Mesodermal cell (in vitro differentiated cells): ENCODE results near the gene PRR15L.

ENCODE experiments used
- H3K27ac ChIP-seq: 2 replicates; pipeline ENCODE4 v1.7.0; 2013; ENCODE audit warnings: mild to moderate bottlenecking, low read depth, low read length, moderate library complexity; ENCODE audit not compliant: severe bottlenecking
- H3K36me3 ChIP-seq: 2 replicates; pipeline ENCODE4 v1.7.1; 2013; ENCODE audit warnings: mild to moderate bottlenecking, low read length, moderate library complexity; ENCODE audit not compliant: control insufficient read depth, insufficient read depth
- H3K4me1 ChIP-seq: one replicate; pipeline ENCODE4 v1.7.1; 2013; ENCODE audit warnings: mild to moderate bottlenecking, low read length; ENCODE audit not compliant: insufficient read depth, control insufficient read depth, poor library complexity, severe bottlenecking
- H3K4me3 ChIP-seq: 2 replicates; pipeline ENCODE4 v1.7.0; 2013; ENCODE audit warnings: low read length, control low read depth, mild to moderate bottlenecking; ENCODE audit not compliant: insufficient read depth, poor library complexity, severe bottlenecking; ENCODE audit errors: extremely low read depth
- H3K9me3 ChIP-seq: 2 replicates; pipeline ENCODE4 v1.7.1; 2013; ENCODE audit warnings: mild to moderate bottlenecking, low read length, moderate library complexity; ENCODE audit not compliant: control insufficient read depth
- WGBS, 2 experiments: methylation state at CpG; one replicate each; pipeline ENCODE4 v1.1.5; 2013; ENCODE audit warnings: missing lambda C conversion rate in 2 of 2; ENCODE audit not compliant: insufficient coverage in 2 of 2; 5-methylcytosine and 5-hydroxymethylcytosine counted together

PRR15L gene

GRCh38 chr17:47918006-47918405, 39.7 kb downstream of the PRR15L start:
- no CpG with 5 or more reads among the region's 2 CpGs for WGBS, 2 experiments
- Histone ChIP-seq H3K27ac (no peak overlapping the region), H3K9me3 (no peaks in the 10 kb centered on the region), H3K4me1 (no peaks in the 10 kb centered on the region), H3K36me3 (peaks cover 36% of the 10 kb centered on the region), H3K4me3 (no peak overlapping the region)

DNA sequence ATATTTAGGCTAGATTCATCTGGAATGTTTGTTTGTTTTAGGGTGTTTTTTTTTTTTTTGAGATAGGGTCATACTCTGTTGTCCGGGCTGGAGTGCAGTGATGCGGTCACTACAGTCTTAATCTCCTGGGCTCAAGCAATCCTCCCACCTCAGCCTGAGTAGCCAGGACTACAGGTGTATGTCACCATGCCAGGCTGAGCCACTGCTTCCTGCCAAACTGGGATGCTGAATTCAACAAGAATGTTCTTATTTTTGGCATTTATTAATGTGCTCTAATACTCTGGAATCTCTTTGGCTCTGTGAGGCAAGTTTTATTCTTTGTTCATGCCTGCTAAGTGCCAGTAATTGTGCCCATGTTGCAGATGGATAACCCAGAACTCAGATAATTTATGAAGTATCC, 40.1 kb downstream of the PRR15L start:
- H3K36me3 ChIP-seq: peaks cover 34% of the 10 kb centered on the region
- WGBS, 2 experiments: 94% methylated on average over 2 of the region's 2 CpGs; no CpG with 5 or more reads in 1 of the 2 experiments
- H3K27ac ChIP-seq: no peak overlapping the region
- H3K4me1 ChIP-seq: no peaks in the 10 kb centered on the region
- H3K4me3 ChIP-seq: no peak overlapping the region
- no peaks in the 10 kb centered on the region for H3K9me3 ChIP-seq

DNA sequence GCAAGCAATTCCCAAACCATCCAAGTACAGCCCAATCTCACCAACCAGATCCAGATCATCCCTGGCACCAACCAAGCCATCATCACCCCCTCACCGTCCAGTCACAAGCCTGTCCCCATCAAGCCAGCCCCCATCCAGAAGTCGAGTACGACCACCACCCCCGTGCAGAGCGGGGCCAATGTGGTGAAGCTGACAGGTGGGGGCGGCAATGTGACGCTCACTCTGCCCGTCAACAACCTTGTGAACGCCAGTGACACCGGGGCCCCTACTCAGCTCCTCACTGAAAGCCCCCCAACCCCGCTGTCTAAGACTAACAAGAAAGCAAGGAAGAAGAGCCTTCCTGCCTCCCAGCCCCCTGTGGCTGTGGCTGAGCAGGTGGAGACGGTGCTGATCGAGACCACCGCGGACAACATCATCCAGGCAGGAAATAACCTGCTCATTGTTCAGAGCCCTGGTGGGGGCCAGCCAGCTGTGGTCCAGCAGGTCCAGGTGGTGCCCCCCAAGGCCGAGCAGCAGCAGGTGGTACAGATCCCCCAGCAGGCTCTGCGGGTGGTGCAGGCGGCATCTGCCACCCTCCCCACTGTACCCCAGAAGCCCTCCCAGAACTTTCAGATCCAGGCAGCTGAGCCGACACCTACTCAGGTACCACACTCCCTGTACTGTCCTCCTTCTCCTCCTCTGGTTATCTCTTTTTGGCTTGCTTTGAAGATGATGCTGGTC, 41.0 kb downstream of the PRR15L start:
- H3K4me1 ChIP-seq: no peaks in the 10 kb centered on the region
- WGBS, 2 experiments: 79 to 97% methylated on average over 8 to 12 of the region's 19 CpGs
- peaks cover 28% of the 10 kb centered on the region for H3K36me3 ChIP-seq
- no peak overlapping the region for H3K4me3 ChIP-seq
- no peaks in the 10 kb centered on the region for H3K9me3 ChIP-seq
- no peak overlapping the region for H3K27ac ChIP-seq

- H3K36me3 ChIP-seq: peaks cover 25% of the 10 kb centered on the region
- 98 to 100% methylated on average over 7 to 10 of the region's 12 CpGs for WGBS, 2 experiments
- H3K27ac ChIP-seq: no peak overlapping the region
Observed at GRCh38 chr17:47915776-47916398, 41.8 kb downstream of the PRR15L start.

GRCh38 chr17:47914306-47914948, 43.3 kb downstream of the PRR15L start:
- Histone ChIP-seq H3K36me3 (peaks cover 25% of the 10 kb centered on the region), H3K27ac (no peak overlapping the region), H3K9me3 (no peaks in the 10 kb centered on the region), H3K4me3 (no peak overlapping the region), H3K4me1 (no peaks in the 10 kb centered on the region)
- WGBS, 2 experiments: 87 to 93% methylated on average over 3 to 4 of the region's 4 CpGs

More at GRCh38 chr17:47915776-47916398, 41.8 kb downstream of the PRR15L start:
- H3K4me1 ChIP-seq: no peaks in the 10 kb centered on the region
- no peak overlapping the region for H3K4me3 ChIP-seq
- no peaks in the 10 kb centered on the region for H3K9me3 ChIP-seq

DNA sequence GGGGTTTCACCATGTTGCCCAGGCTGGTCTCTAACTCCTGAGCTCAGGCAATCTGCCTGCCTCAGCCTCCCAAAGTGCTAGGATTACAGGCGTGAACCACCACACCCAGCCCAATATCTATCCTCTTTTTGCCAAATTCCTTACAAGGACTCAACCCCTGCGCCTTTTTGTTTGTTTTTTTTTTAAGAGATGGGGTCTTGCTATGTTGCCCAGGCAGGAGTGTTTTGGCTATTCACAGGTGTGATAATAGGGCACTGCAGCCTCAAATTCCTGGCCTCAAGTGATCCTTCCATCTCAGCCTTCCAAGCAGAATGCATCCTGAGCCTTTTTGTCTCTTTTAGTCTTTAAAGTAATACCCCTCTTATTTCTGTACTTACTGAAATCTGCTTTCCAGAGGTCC, 44.6 kb downstream of the PRR15L start:
- Histone ChIP-seq H3K4me1 (no peaks in the 10 kb centered on the region), H3K27ac (no peak overlapping the region), H3K36me3 (peaks cover 21% of the 10 kb centered on the region), H3K9me3 (no peaks in the 10 kb centered on the region), H3K4me3 (no peak overlapping the region)
- WGBS, 2 experiments: no CpG with 5 or more reads among the region's 2 CpGs

GRCh38 chr17:47907932-47908562, 49.6 kb downstream of the PRR15L start:
- H3K36me3 ChIP-seq: no peaks in the 10 kb centered on the region
- H3K4me3 ChIP-seq: no peak overlapping the region
- WGBS, 2 experiments: 92 to 100% methylated on average over 2 to 6 of the region's 8 CpGs
- no peaks in the 10 kb centered on the region for H3K4me1 ChIP-seq
- no peak overlapping the region for H3K27ac ChIP-seq
- no peaks in the 10 kb centered on the region for H3K9me3 ChIP-seq

- Histone ChIP-seq H3K36me3 (peaks cover 3% of the 10 kb centered on the region), H3K27ac (no peak overlapping the region), H3K9me3 (no peaks in the 10 kb centered on the region), H3K4me3 (no peak overlapping the region), H3K4me1 (peaks cover 4% of the 10 kb centered on the region)
- WGBS, 2 experiments: 92 to 100% methylated on average over 3 of the region's 3 CpGs
Observed at GRCh38 chr17:47906443-47906842, 51.2 kb downstream of the PRR15L start.

- H3K27ac ChIP-seq: peak overlapping the region; percentile 41
- peaks cover 4% of the 10 kb centered on the region for H3K4me1 ChIP-seq
- H3K4me3 ChIP-seq: no peak overlapping the region
- H3K9me3 ChIP-seq: no peaks in the 10 kb centered on the region
- WGBS, 2 experiments: 84 to 88% methylated on average over 8 of the region's 8 CpGs
- H3K36me3 ChIP-seq: peaks cover 3% of the 10 kb centered on the region
Observed at GRCh38 chr17:47905221-47905733, 52.4 kb downstream of the PRR15L start.

GRCh38 chr17:47902039-47902744, 55.5 kb downstream of the PRR15L start:
- H3K4me3 ChIP-seq: no peak overlapping the region
- no peaks in the 10 kb centered on the region for H3K9me3 ChIP-seq
- H3K36me3 ChIP-seq: peaks cover 19% of the 10 kb centered on the region
- H3K27ac ChIP-seq: no peak overlapping the region
- peaks cover 4% of the 10 kb centered on the region for H3K4me1 ChIP-seq
- WGBS, 2 experiments: 41 to 56% methylated on average over 4 of the region's 4 CpGs
